GM19463 (cell line): ENCODE data around the gene APBB1.
"Not testable (repeated sequence)": the region's sequence is repeated elsewhere in the genome, so short reads cannot be mapped to it uniquely, and the experiment has no call there.

ENCODE experiments used
- ATAC-seq: cut with Tn5 transposase; IDR thresholded peaks from one replicate; pipeline ENCODE4 v1.9.1; 2021; ENCODE audit warnings: mild to moderate bottlenecking, moderate library complexity; ENCODE audit not compliant: unreplicated experiment

Gene APBB1

GRCh38 chr11:6393989-6394670 is 24.8 kb downstream of the APBB1 start:
- ATAC-seq, result no peak

GRCh38 chr11:6392251-6392650 is 26.6 kb downstream of the APBB1 start:
- ATAC-seq, result not testable (repeated sequence)

- no peak for ATAC-seq
Measured at GRCh38 chr11:6391537-6392134, 27.3 kb downstream of the APBB1 start.

GRCh38 chr11:6390718-6391469 is 28.0 kb downstream of the APBB1 start:
- no peak for ATAC-seq

- peak; percentile 96 for ATAC-seq
Measured at GRCh38 chr11:6389905-6390717, 28.8 kb downstream of the APBB1 start, which contains the start of gene SMPD1. TSS of gene SMPD1 (plus strand) at chr11:6390474. CDS start at chr11:6390599, 125 bp downstream.

- no peak for ATAC-seq
Measured at GRCh38 chr11:6388748-6389147, 30.1 kb downstream of the APBB1 start.

- ATAC-seq, result no peak
Measured at GRCh38 chr11:6387811-6388599, 30.9 kb downstream of the APBB1 start.

- ATAC-seq, result no peak
Measured at GRCh38 chr11:6385046-6385777, 33.7 kb downstream of the APBB1 start.

- ATAC-seq, result no peak
Measured at GRCh38 chr11:6378640-6378989, 40.3 kb downstream of the APBB1 start.

- ATAC-seq, result peak; percentile 45
Measured at GRCh38 chr11:6377902-6378639, 40.8 kb downstream of the APBB1 start.

GRCh38 chr11:6371825-6372224 is 47.1 kb downstream of the APBB1 start:
- ATAC-seq, result no peak

GRCh38 chr11:6365659-6366058 is 53.2 kb downstream of the APBB1 start:
- ATAC-seq, result no peak

GRCh38 chr11:6362873-6363678 is 55.8 kb downstream of the APBB1 start:
- ATAC-seq, result peak; percentile 99

- no peak for ATAC-seq
Measured at GRCh38 chr11:6362185-6362872, 56.6 kb downstream of the APBB1 start.

- ATAC-seq, result no peak
Measured at GRCh38 chr11:6360183-6360582, 58.7 kb downstream of the APBB1 start.

- peak; percentile 46 for ATAC-seq
Measured at GRCh38 chr11:6357222-6357621, 61.7 kb downstream of the APBB1 start.

- no peak for ATAC-seq
Measured at GRCh38 chr11:6356503-6357055, 62.3 kb downstream of the APBB1 start.
